OCI-LY7 (cell line): ENCODE measurements around the gene CIAPIN1. TPM values are rescaled to one million over a fixed set of nuclear protein-coding genes. Genes with fewer than 3 reads are reported as not detected.

Source experiments
- Bru-seq: library from RNA; stranded (reverse); fragments of 400-500 nt; gene quantifications from one replicate; lab custom pipeline; 2021; lab: Mats Ljungman, UMichigan
- BruChase-seq, 2 experiments: library from RNA; stranded (reverse); fragments of 400-500 nt; gene quantifications; one replicate each; lab custom pipeline; 2021; lab: Mats Ljungman, UMichigan
- BruUV-seq: library from RNA; stranded (reverse); fragments of 400-500 nt; replicated peaks from 2 replicates; lab custom pipeline; 2021; lab: Mats Ljungman, UMichigan
- CTCF ChIA-PET: fragments of 300-600 bp; sonication (Branson Sonifier 250); formaldehyde crosslinking; loops from one replicate; lab custom pipeline; 2022; ENCODE audit warnings: antibody characterized with exemption; ENCODE audit not compliant: unreplicated experiment; lab: Charles Lee
- POLR2A ChIA-PET: fragments of 300-600 bp; sonication (Branson Sonifier 250); formaldehyde crosslinking; loops from one replicate; lab custom pipeline; 2022; ENCODE audit warnings: antibody characterized with exemption; lab: Charles Lee
- DNase-seq: peaks from one replicate; pipeline ENCODE4 v3.0.0-alpha.2; 2015; ENCODE audit warnings: low spot score
- H2AFZ ChIP-seq: fragments of 200-600 bp; sonication (generic), shearing (Covaris generic); 2 replicates; pipeline ENCODE4 v1.6.1; 2014; ENCODE audit warnings: mild to moderate bottlenecking, antibody characterized with exemption, low read length, moderate library complexity
- H3K27ac ChIP-seq: fragments of 200-600 bp; sonication (generic); 2 replicates; pipeline ENCODE4 v1.5.1; 2014; ENCODE audit warnings: mixed run types, low read depth, mild to moderate bottlenecking, moderate library complexity, low read length, inconsistent platforms; ENCODE audit not compliant: poor library complexity, severe bottlenecking
- H3K36me3 ChIP-seq: fragments of 200-600 bp; sonication (generic); 2 replicates; pipeline ENCODE4 v1.6.1; 2014; ENCODE audit warnings: mild to moderate bottlenecking, antibody characterized with exemption, low read length, moderate library complexity, mixed read lengths; ENCODE audit not compliant: insufficient read depth
- H3K4me1 ChIP-seq: fragments of 200-600 bp; sonication (generic); 2 replicates; pipeline ENCODE4 v1.5.1; 2014; ENCODE audit warnings: mild to moderate bottlenecking, low read length; ENCODE audit not compliant: insufficient read depth, poor library complexity, severe bottlenecking
- H3K4me2 ChIP-seq: fragments of 200-600 bp; sonication (generic); 2 replicates; pipeline ENCODE4 v1.6.1; 2014; ENCODE audit warnings: mild to moderate bottlenecking, low read length
- H3K4me3 ChIP-seq: fragments of 200-600 bp; sonication (generic); 2 replicates; pipeline ENCODE4 v1.5.1; 2014; ENCODE audit warnings: mild to moderate bottlenecking, low read depth, low read length; ENCODE audit not compliant: poor library complexity, severe bottlenecking
- H3K79me2 ChIP-seq: fragments of 200-600 bp; sonication (generic); 2 replicates; pipeline ENCODE4 v1.6.1; 2016; ENCODE audit warnings: low read depth, mild to moderate bottlenecking, low read length, moderate library complexity, mixed read lengths; ENCODE audit not compliant: insufficient read depth
- H3K9me2 ChIP-seq: fragments of 200-600 bp; sonication (generic); 2 replicates; pipeline ENCODE4 v1.6.1; 2016; ENCODE audit warnings: mild to moderate bottlenecking, low read length, mixed read lengths; ENCODE audit not compliant: insufficient read depth
- H3K9me3 ChIP-seq: fragments of 200-600 bp; sonication (generic); 2 replicates; pipeline ENCODE4 v1.6.1; 2014; ENCODE audit warnings: mild to moderate bottlenecking, mixed run types, low read length, mixed read lengths
- H4K20me1 ChIP-seq: fragments of 200-600 bp; sonication (generic); 2 replicates; pipeline ENCODE4 v1.6.1; 2014; ENCODE audit warnings: mild to moderate bottlenecking, antibody characterized with exemption, low read length, moderate library complexity, mixed read lengths; ENCODE audit not compliant: insufficient read depth
- EZH2phosphoT487 ChIP-seq: fragments of 200-600 bp; sonication (generic); IDR thresholded peaks from 2 replicates; pipeline ENCODE4 v1.6.1; 2018; ENCODE audit warnings: low read depth, borderline replicate concordance, mild to moderate bottlenecking, mixed run types, antibody characterized with exemption, low read length, moderate library complexity, mixed read lengths
- intact Hi-C: fragments of 100-400 bp; cut with micrococcal nuclease; formaldehyde crosslinking; loops from one replicate; pipeline ENCODE4 v1.10.0; 2022; ENCODE audit not compliant: unreplicated experiment
- long read RNA-seq: library from polyadenylated mRNA; stranded (forward); transcript quantifications from one replicate; pipeline ENCODE4 v2.0.0, GENCODE V29; 2022
- total RNA-seq, 2 experiments: library from RNA; depleted of rRNA in 1 of 2; stranded (reverse); fragments of >200 nt in 1 of 2; shearing (Covaris generic) in 1 of 2; gene quantifications; 2 replicates each; pipeline ENCODE4 v1.2.3, GENCODE V29; 2014 to 2022
- TF ChIP-seq, protein P1 (sequence below): fragments of 200-600 bp; sonication (generic); conservative IDR thresholded peaks from 2 replicates; pipeline ENCODE4 v1.5.1; 2014; ENCODE audit warnings: mild to moderate bottlenecking, antibody characterized with exemption, low read length, moderate library complexity, mixed read lengths

CIAPIN1 gene
- total RNA-seq (2014; rRNA removed; shearing (Covaris generic)) (47.7 and 72.1 TPM in 2 replicates), total RNA-seq (2022) (56.2 and 58.9 TPM in 2 replicates), Bru-seq, nascent RNA (percentile 74 among the genes with signal in this experiment), BruChase-seq, experiment 1, labeled RNA remaining after a 6-hour chase (percentile 66 among the genes with signal in this experiment), BruChase-seq, experiment 2, labeled RNA remaining after a 2-hour chase (percentile 74 among the genes with signal in this experiment)
- long read RNA-seq, transcript CIAPIN1-209 (9 exons, 2,016 nt) = minor isoform, 25 of 208 reads
- long read RNA-seq, transcript CIAPIN1-201 (9 exons, 2,182 nt) = major isoform, 158 of 208 reads
- long read RNA-seq, partial matches to known transcripts = 6 of 208 reads
- long read RNA-seq, other reads (novel, unspliced or antisense) = 18 of 208 reads

- H3K9me3 ChIP-seq = no peaks in the 10 kb centered on the region
- peak within 1 kb of the TSS; percentile 51 for H3K27ac ChIP-seq
- peak within 1 kb of the TSS; percentile 98 for H3K4me2 ChIP-seq
- H3K4me3 ChIP-seq = peak within 1 kb of the TSS; percentile 96
- peak; percentile 97 for DNase-seq
- peaks cover 30% of the 10 kb centered on the region for H3K79me2 ChIP-seq
- peaks cover 17% of the 10 kb centered on the region for H3K4me1 ChIP-seq
- ChIA-PET CTCF (interaction anchor here (1.5 to 1.6 kb wide), 2 partner anchors 15 to 31 kb away, joined by 4 to 7 read pairs; partner anchors contain the start of gene POLR2C), POLR2A (interaction anchor here (0.7 to 1.6 kb wide), 6 partner anchors 10 to 340 kb away, joined by 3 to 9 read pairs (median 3); partner anchors contain the start of gene POLR2C)
- H3K9me2 ChIP-seq = no peaks in the 10 kb centered on the region
- no peak for TF ChIP-seq EZH2phosphoT487
- TF ChIP-seq, protein P1, sequence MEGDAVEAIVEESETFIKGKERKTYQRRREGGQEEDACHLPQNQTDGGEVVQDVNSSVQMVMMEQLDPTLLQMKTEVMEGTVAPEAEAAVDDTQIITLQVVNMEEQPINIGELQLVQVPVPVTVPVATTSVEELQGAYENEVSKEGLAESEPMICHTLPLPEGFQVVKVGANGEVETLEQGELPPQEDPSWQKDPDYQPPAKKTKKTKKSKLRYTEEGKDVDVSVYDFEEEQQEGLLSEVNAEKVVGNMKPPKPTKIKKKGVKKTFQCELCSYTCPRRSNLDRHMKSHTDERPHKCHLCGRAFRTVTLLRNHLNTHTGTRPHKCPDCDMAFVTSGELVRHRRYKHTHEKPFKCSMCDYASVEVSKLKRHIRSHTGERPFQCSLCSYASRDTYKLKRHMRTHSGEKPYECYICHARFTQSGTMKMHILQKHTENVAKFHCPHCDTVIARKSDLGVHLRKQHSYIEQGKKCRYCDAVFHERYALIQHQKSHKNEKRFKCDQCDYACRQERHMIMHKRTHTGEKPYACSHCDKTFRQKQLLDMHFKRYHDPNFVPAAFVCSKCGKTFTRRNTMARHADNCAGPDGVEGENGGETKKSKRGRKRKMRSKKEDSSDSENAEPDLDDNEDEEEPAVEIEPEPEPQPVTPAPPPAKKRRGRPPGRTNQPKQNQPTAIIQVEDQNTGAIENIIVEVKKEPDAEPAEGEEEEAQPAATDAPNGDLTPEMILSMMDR = no peak
- intact Hi-C loops = loop anchor here (1.0 to 2.0 kb wide), 2 partner anchors 147 to 287 kb away; partner anchors contain the start of gene KATNB1
- H4K20me1 ChIP-seq = no peaks in the 10 kb centered on the region
- H3K36me3 ChIP-seq = peaks cover 18% of the 10 kb centered on the region
- peak within 1 kb of the TSS; percentile 79 for H2AFZ ChIP-seq
- no TSS peak for BruUV-seq
These were observed at the start of gene CIAPIN1, which contains the start of gene COQ9 for GRCh38 chr16:57447186-57447962. Gene CIAPIN1 (minus strand): TSS chr16:57447385. CDS start chr16:57440928, 6,457 bp downstream. Gene COQ9 (plus strand): TSS chr16:57447479. CDS start chr16:57447506, 27 bp downstream.

- no peaks in the 10 kb centered on the region for H3K36me3 ChIP-seq
- no peak overlapping the region for H3K27ac ChIP-seq
- no peaks in the 10 kb centered on the region for H3K9me2 ChIP-seq
- H3K4me3 ChIP-seq = no peak overlapping the region
- intact Hi-C loops = no loop called here
- DNase-seq = no peak
- BruUV-seq = no TSS peak
- POLR2A ChIA-PET = no interaction called here
- no peak for TF ChIP-seq EZH2phosphoT487
- TF ChIP-seq, protein P1 = no peak
- H4K20me1 ChIP-seq = no peaks in the 10 kb centered on the region
- no peaks in the 10 kb centered on the region for H3K79me2 ChIP-seq
- CTCF ChIA-PET = no interaction called here
- no peak overlapping the region for H3K4me2 ChIP-seq
- H3K9me3 ChIP-seq = no peaks in the 10 kb centered on the region
- no peak overlapping the region for H2AFZ ChIP-seq
- peaks cover 4% of the 10 kb centered on the region for H3K4me1 ChIP-seq
These were observed 46.6 kb upstream of the CIAPIN1 start for GRCh38 chr16:57493767-57494166.
